SK-N-SH (cell line): ENCODE measurements around the gene TOX4. TPM values are rescaled to one million over a fixed set of nuclear protein-coding genes. Genes with fewer than 3 reads are reported as not detected.

Source experiments
- CTCF ChIA-PET: fragments of 300-600, 350-600 bp; formaldehyde crosslinking; extraction: SDS; loops from one replicate; lab custom pipeline; 2021; lab: Yijun Ruan, JAX
- POLR2A ChIA-PET: fragments of 350-600 bp; sonication (Branson Sonifier 250); formaldehyde crosslinking; extraction: SDS; loops from one replicate; lab custom pipeline; 2020; ENCODE audit warnings: antibody characterized with exemption, inconsistent platforms; lab: Yijun Ruan, JAX
- DNase-seq: peaks from one replicate; pipeline ENCODE4 v3.0.0; 2012
- H2AFZ ChIP-seq: fragments of 200-600 bp; sonication (generic); 2 replicates; pipeline ENCODE4 v1.8.1; 2016; ENCODE audit warnings: antibody characterized with exemption, mild to moderate bottlenecking, low read depth
- H3F3A ChIP-seq: fragments of 200-600 bp; sonication (generic); replicated peaks from 2 replicates; pipeline ENCODE3; 2016; ENCODE audit warnings: antibody characterized with exemption, mild to moderate bottlenecking; ENCODE audit not compliant: insufficient read depth
- H3K27ac ChIP-seq, 2 experiments: fragments of 200-500 bp in 1 of 2; fragments of 200-600 bp in 1 of 2; sonication (Bioruptor generic) in 1 of 2; sonication (generic), shearing (Covaris generic) in 1 of 2; 2 replicates each; pipeline versions ENCODE4 v1.5.1 to v1.6.1; 2014 to 2016; ENCODE audit warnings: low read depth in 2 of 2, inconsistent platforms in 1 of 2, low read length in 1 of 2, mild to moderate bottlenecking in 1 of 2, mixed read lengths in 1 of 2
- H3K27me3 ChIP-seq: fragments of 200-600 bp; sonication (generic), shearing (Covaris generic); 2 replicates; pipeline ENCODE4 v1.6.1; 2016; ENCODE audit warnings: mixed run types; ENCODE audit not compliant: insufficient read depth
- H3K36me3 ChIP-seq, 2 experiments: fragments of 200-500 bp in 1 of 2; fragments of 200-600 bp in 1 of 2; sonication (Bioruptor generic) in 1 of 2; sonication (generic) in 1 of 2; replicated peaks in 1 of 2; 2 replicates each; pipeline versions ENCODE3 to v1.5.1; 2014 to 2016; ENCODE audit warnings: low read length in 1 of 2, mild to moderate bottlenecking in 1 of 2; ENCODE audit not compliant: insufficient read depth in 2 of 2, control insufficient read depth in 1 of 2
- H3K4me1 ChIP-seq, 2 experiments: fragments of 200-500 bp in 1 of 2; fragments of 200-600 bp in 1 of 2; sonication (Bioruptor generic) in 1 of 2; sonication (generic), shearing (Covaris generic) in 1 of 2; 2 replicates each; pipeline versions ENCODE4 v1.5.1 to v1.6.1; 2014 to 2016; ENCODE audit warnings: low read depth in 1 of 2, low read length in 1 of 2, mixed run types in 1 of 2; ENCODE audit not compliant: insufficient read depth in 2 of 2, control insufficient read depth in 1 of 2
- H3K4me2 ChIP-seq: fragments of 200-600 bp; sonication (generic), shearing (Covaris generic); 2 replicates; pipeline ENCODE4 v1.6.1; 2017; ENCODE audit warnings: mixed run types
- H3K4me3 ChIP-seq, 2 experiments: fragments of 200-500 bp in 1 of 2; fragments of 200-600 bp in 1 of 2; sonication (Bioruptor generic) in 1 of 2; sonication (generic), shearing (Covaris generic) in 1 of 2; 2 replicates each; pipeline versions ENCODE4 v1.5.1 to v1.8.1; 2014 to 2016; ENCODE audit warnings: low read depth in 2 of 2, inconsistent platforms in 1 of 2, low read length in 1 of 2, mild to moderate bottlenecking in 1 of 2, mixed read lengths in 1 of 2, moderate library complexity in 1 of 2
- H3K79me2 ChIP-seq: fragments of 200-600 bp; sonication (generic); 2 replicates; pipeline ENCODE4 v1.8.1; 2017; ENCODE audit warnings: mild to moderate bottlenecking; ENCODE audit not compliant: insufficient read depth
- H3K9ac ChIP-seq: fragments of 200-600 bp; sonication (generic); 2 replicates; pipeline ENCODE4 v1.6.1; 2017; ENCODE audit warnings: mixed run types
- H3K9me2 ChIP-seq: fragments of 200-600 bp; sonication (generic); 2 replicates; pipeline ENCODE4 v1.6.1; 2017; ENCODE audit warnings: mixed run types
- H3K9me3 ChIP-seq: fragments of 200-600 bp; sonication (generic); 2 replicates; pipeline ENCODE4 v1.6.1; 2017; ENCODE audit warnings: mixed run types, mild to moderate bottlenecking, moderate library complexity
- H4K20me1 ChIP-seq: fragments of 200-600 bp; sonication (generic); 2 replicates; pipeline ENCODE4 v1.6.1; 2017; ENCODE audit warnings: mild to moderate bottlenecking, mixed run types; ENCODE audit not compliant: insufficient read depth
- CHD2 ChIP-seq: fragments of 150-350 bp; IDR thresholded peaks from 2 replicates; pipeline ENCODE4 v1.6.1; 2018; ENCODE audit warnings: low read length; ENCODE audit not compliant: partially characterized antibody
- FOSL2 ChIP-seq: IDR thresholded peaks from 2 replicates; pipeline ENCODE4 v1.4.0; 2012; ENCODE audit warnings: low read depth, mild to moderate bottlenecking, moderate library complexity, borderline replicate concordance
- GABPA ChIP-seq: IDR thresholded peaks from 2 replicates; pipeline ENCODE4 v1.4.0; 2012; ENCODE audit warnings: low read depth, mild to moderate bottlenecking
- MAX ChIP-seq: IDR thresholded peaks from 2 replicates; pipeline ENCODE4 v1.4.0; 2012; ENCODE audit warnings: low read depth
- POLR2AphosphoS5 ChIP-seq: IDR thresholded peaks from 2 replicates; pipeline ENCODE4 v1.6.1; 2012; ENCODE audit warnings: low read depth, low read length
- RFX5 ChIP-seq: IDR thresholded peaks from 2 replicates; pipeline ENCODE4 v1.6.1; 2012; ENCODE audit warnings: mild to moderate bottlenecking, improper control_type of control experiment, low read length
- SIN3A ChIP-seq: IDR thresholded peaks from 2 replicates; pipeline ENCODE4 v1.6.1; 2012; ENCODE audit warnings: low read depth, mild to moderate bottlenecking, low read length, moderate library complexity, borderline replicate concordance
- SMC3 ChIP-seq: IDR thresholded peaks from 2 replicates; pipeline ENCODE4 v1.6.1; 2012; ENCODE audit warnings: low read depth, low read length, improper control_type of control experiment
- TEAD4 ChIP-seq: IDR thresholded peaks from 2 replicates; pipeline ENCODE4 v1.4.0; 2012; ENCODE audit warnings: mild to moderate bottlenecking, borderline replicate concordance; ENCODE audit not compliant: insufficient read depth
- WGBS: methylation state at CpG from one replicate; pipeline ENCODE4 v1.1.6; 2017; ENCODE audit warnings: low lambda C conversion rate; 5-methylcytosine and 5-hydroxymethylcytosine counted together
- polyA plus RNA-seq, 3 experiments: library from polyadenylated mRNA; depleted of rRNA; stranded (reverse); fragments of >200 nt; gene quantifications; 2 replicates each; pipeline ENCODE4 v1.2.3, GENCODE V29; 2012
- TF ChIP-seq, protein P1 (sequence below): IDR thresholded peaks from 2 replicates; pipeline ENCODE4 v1.4.0; 2012; ENCODE audit warnings: low read depth, borderline replicate concordance
- TF ChIP-seq, protein P2 (sequence below): IDR thresholded peaks from 2 replicates; pipeline ENCODE4 v1.6.1; 2012; ENCODE audit warnings: mild to moderate bottlenecking, low read depth, low read length, moderate library complexity
- TF ChIP-seq, protein P3 (sequence below): IDR thresholded peaks from 2 replicates; pipeline ENCODE4 v1.4.0; 2012; ENCODE audit warnings: low read depth, borderline replicate concordance

The TOX4 gene
- polyA plus RNA-seq, 1 of the 3 experiments (the other 2 are of a cell fraction) = 52.3 TPM

DNA sequence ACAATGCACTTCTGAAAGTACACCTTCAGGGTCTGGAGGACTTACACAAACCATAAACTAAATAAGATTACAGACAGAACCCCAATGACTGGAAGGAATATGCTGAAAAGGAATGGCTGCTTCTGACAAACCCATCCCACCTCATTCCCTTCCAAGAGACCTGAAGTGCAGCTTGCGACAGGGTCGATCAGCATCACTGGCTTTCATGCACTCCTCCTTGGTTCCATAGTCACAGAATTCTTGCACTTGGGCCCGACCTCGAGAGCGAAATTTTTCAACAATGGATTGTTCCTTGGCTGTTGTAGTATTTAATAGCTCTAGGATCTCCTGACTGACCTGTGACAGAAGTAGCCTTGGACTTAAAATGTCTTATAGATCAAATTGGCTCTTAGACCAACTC is 24.6 kb downstream of the TOX4 start:
- H3K36me3 ChIP-seq = peaks cover 62 to 73% of the 10 kb centered on the region in 2 experiments
- H3K79me2 ChIP-seq = peaks cover 31% of the 10 kb centered on the region
- ChIA-PET CTCF (interaction anchor here (1.0 to 6.6 kb wide), 3 partner anchors 14 to 57 kb away, joined by 3 to 40 read pairs (median 3); partner anchors contain the start of genes RAB2B and TOX4), POLR2A (interaction anchor here (1.4 kb wide), 1 partner anchor 10 kb away, joined by 11 read pairs; the partner anchor contains the start of gene METTL3)
- 86% methylated on average over 5 of the region's 5 CpGs for WGBS
- no peaks in the 10 kb centered on the region for H3K9me2 ChIP-seq
- DNase-seq = no peak
- no peak overlapping the region for H3K4me3 ChIP-seq
- no peaks in the 10 kb centered on the region for H3K27me3 ChIP-seq
- H3F3A ChIP-seq = peaks cover 34% of the 10 kb centered on the region
- H3K9ac ChIP-seq = no peak overlapping the region
- TF ChIP-seq, protein P1, sequence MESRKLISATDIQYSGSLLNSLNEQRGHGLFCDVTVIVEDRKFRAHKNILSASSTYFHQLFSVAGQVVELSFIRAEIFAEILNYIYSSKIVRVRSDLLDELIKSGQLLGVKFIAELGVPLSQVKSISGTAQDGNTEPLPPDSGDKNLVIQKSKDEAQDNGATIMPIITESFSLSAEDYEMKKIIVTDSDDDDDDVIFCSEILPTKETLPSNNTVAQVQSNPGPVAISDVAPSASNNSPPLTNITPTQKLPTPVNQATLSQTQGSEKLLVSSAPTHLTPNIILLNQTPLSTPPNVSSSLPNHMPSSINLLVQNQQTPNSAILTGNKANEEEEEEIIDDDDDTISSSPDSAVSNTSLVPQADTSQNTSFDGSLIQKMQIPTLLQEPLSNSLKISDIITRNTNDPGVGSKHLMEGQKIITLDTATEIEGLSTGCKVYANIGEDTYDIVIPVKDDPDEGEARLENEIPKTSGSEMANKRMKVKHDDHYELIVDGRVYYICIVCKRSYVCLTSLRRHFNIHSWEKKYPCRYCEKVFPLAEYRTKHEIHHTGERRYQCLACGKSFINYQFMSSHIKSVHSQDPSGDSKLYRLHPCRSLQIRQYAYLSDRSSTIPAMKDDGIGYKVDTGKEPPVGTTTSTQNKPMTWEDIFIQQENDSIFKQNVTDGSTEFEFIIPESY = no peak
- TF ChIP-seq SIN3A = no peak
- no peak for TF ChIP-seq RFX5
- no peak for TF ChIP-seq GABPA
- TF ChIP-seq, protein P2, sequence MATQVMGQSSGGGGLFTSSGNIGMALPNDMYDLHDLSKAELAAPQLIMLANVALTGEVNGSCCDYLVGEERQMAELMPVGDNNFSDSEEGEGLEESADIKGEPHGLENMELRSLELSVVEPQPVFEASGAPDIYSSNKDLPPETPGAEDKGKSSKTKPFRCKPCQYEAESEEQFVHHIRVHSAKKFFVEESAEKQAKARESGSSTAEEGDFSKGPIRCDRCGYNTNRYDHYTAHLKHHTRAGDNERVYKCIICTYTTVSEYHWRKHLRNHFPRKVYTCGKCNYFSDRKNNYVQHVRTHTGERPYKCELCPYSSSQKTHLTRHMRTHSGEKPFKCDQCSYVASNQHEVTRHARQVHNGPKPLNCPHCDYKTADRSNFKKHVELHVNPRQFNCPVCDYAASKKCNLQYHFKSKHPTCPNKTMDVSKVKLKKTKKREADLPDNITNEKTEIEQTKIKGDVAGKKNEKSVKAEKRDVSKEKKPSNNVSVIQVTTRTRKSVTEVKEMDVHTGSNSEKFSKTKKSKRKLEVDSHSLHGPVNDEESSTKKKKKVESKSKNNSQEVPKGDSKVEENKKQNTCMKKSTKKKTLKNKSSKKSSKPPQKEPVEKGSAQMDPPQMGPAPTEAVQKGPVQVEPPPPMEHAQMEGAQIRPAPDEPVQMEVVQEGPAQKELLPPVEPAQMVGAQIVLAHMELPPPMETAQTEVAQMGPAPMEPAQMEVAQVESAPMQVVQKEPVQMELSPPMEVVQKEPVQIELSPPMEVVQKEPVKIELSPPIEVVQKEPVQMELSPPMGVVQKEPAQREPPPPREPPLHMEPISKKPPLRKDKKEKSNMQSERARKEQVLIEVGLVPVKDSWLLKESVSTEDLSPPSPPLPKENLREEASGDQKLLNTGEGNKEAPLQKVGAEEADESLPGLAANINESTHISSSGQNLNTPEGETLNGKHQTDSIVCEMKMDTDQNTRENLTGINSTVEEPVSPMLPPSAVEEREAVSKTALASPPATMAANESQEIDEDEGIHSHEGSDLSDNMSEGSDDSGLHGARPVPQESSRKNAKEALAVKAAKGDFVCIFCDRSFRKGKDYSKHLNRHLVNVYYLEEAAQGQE = no peak
- TF ChIP-seq, protein P3, sequence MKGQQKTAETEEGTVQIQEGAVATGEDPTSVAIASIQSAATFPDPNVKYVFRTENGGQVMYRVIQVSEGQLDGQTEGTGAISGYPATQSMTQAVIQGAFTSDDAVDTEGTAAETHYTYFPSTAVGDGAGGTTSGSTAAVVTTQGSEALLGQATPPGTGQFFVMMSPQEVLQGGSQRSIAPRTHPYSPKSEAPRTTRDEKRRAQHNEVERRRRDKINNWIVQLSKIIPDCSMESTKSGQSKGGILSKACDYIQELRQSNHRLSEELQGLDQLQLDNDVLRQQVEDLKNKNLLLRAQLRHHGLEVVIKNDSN = no peak
- no peak for TF ChIP-seq MAX
- no peak for TF ChIP-seq FOSL2
- no peak for TF ChIP-seq POLR2AphosphoS5
- TF ChIP-seq SMC3 = no peak
- TF ChIP-seq TEAD4 = no peak
- no peak for TF ChIP-seq CHD2
- TF ChIP-seq, all 33 proteins: peak for 0
- Histone ChIP-seq H3K4me2 (no peak overlapping the region), H2AFZ (no peak overlapping the region), H3K4me1 (peaks cover 0 to 10% of the 10 kb centered on the region in 2 experiments; a peak in 2 of 4 replicates), H3K27ac (no peak overlapping the region), H3K9me3 (no peaks in the 10 kb centered on the region), H4K20me1 (no peaks in the 10 kb centered on the region)
